HCT116 (cell line): ENCODE results near the gene GEMIN4. TPM values are rescaled to one million over a fixed set of nuclear protein-coding genes. Genes with fewer than 3 reads are reported as not detected.

Experiments used
- ATAC-seq: fragments of 200-7000 bp; cut with Tn5 transposase; 2 replicates; pipeline ENCODE4 v1.9.1; 2020; ENCODE audit warnings: mild to moderate bottlenecking, moderate library complexity
- BruUV-seq: library from RNA; stranded (reverse); fragments of 400-500 nt; replicated peaks from 2 replicates; lab custom pipeline; 2021; lab: Mats Ljungman, UMichigan
- CTCF ChIA-PET: fragments of 300-600 bp; sonication (Branson Sonifier 250); formaldehyde crosslinking; loops from one replicate; lab custom pipeline; 2021; ENCODE audit warnings: antibody characterized with exemption; lab: Charles Lee
- POLR2A ChIA-PET: fragments of 300-600, 350-600 bp; sonication (Branson Sonifier 250); formaldehyde crosslinking; loops from one replicate; lab custom pipeline; 2021; ENCODE audit warnings: antibody characterized with exemption; lab: Charles Lee
- RAD21 ChIA-PET, 2 experiments: fragments of 300-600 bp; sonication (Branson Sonifier 250); formaldehyde crosslinking; loops; one replicate each; lab custom pipeline; 2023; ENCODE audit warnings: low total read pairs in 2 of 2; ENCODE audit not compliant: uncharacterized antibody in 2 of 2, unreplicated experiment in 2 of 2, low non-redundant PET in 1 of 2; lab: Charles Lee
- DNase-seq: peaks from one replicate; pipeline ENCODE4 v3.0.0-alpha.2; 2010; ENCODE audit warnings: low read depth, low spot score
- H2AFZ ChIP-seq: fragments of 200-600 bp; shearing (Covaris generic), sonication (generic); 2 replicates; pipeline ENCODE4 v1.6.1; 2017; ENCODE audit warnings: low read depth, mixed run types, mixed read lengths, antibody characterized with exemption, low read length; ENCODE audit not compliant: poor library complexity, severe bottlenecking
- H3K27ac ChIP-seq: 2 replicates; pipeline ENCODE4 v1.5.1; 2012; ENCODE audit warnings: low read depth, low read length
- H3K27me3 ChIP-seq: fragments of 200-600 bp; sonication (generic); 2 replicates; pipeline ENCODE4 v1.6.1; 2016; ENCODE audit warnings: mixed run types, low read length, mixed read lengths; ENCODE audit not compliant: insufficient read depth
- H3K36me3 ChIP-seq, 2 experiments: fragments of 200-500 bp in 1 of 2; fragments of 200-600 bp in 1 of 2; sonication (Bioruptor generic) in 1 of 2; sonication (generic) in 1 of 2; 2 replicates each; pipeline versions ENCODE4 v1.5.1 to v1.6.1; 2014 to 2016; ENCODE audit warnings: low read length in 2 of 2, inconsistent platforms in 1 of 2, mixed read lengths in 1 of 2, mixed run types in 1 of 2; ENCODE audit not compliant: insufficient read depth in 2 of 2, control insufficient read depth in 1 of 2
- H3K4me1 ChIP-seq, 2 experiments: fragments of 200-600 bp in 1 of 2; sonication (generic) in 1 of 2; 2 replicates each; pipeline versions ENCODE4 v1.5.1 to v1.6.1; 2012 to 2017; ENCODE audit warnings: low read length in 2 of 2, inconsistent platforms in 1 of 2, mild to moderate bottlenecking in 1 of 2, mixed read lengths in 1 of 2, mixed run types in 1 of 2, moderate library complexity in 1 of 2; ENCODE audit not compliant: insufficient read depth in 2 of 2, control insufficient read depth in 1 of 2
- H3K4me2 ChIP-seq: fragments of 200-600 bp; sonication (generic); 2 replicates; pipeline ENCODE4 v1.6.1; 2017; ENCODE audit warnings: mixed run types, low read length, mixed read lengths
- H3K4me3 ChIP-seq, 2 experiments: fragments of 200-600 bp in 1 of 2; sonication (generic) in 1 of 2; replicated peaks in 1 of 2; 2 replicates each; pipeline ENCODE4 v1.5.1; 2011 to 2016; ENCODE audit warnings: low read length in 2 of 2, control low read depth in 1 of 2, low read depth in 1 of 2, mild to moderate bottlenecking in 1 of 2, mixed read lengths in 1 of 2, mixed run types in 1 of 2
- H3K79me2 ChIP-seq: fragments of 200-600 bp; sonication (generic); 2 replicates; pipeline ENCODE4 v1.6.1; 2017; ENCODE audit warnings: mild to moderate bottlenecking, mixed run types, low read length, moderate library complexity, mixed read lengths; ENCODE audit not compliant: insufficient read depth
- H3K9ac ChIP-seq: fragments of 200-600 bp; sonication (generic); 2 replicates; pipeline ENCODE4 v1.6.1; 2016; ENCODE audit warnings: low read length, mixed read lengths
- H3K9me2 ChIP-seq: fragments of 200-600 bp; sonication (generic), shearing (Covaris generic); 2 replicates; pipeline ENCODE4 v1.6.1; 2017; ENCODE audit warnings: mixed run types, mild to moderate bottlenecking, moderate library complexity; ENCODE audit not compliant: insufficient read depth
- H3K9me3 ChIP-seq, 2 experiments: fragments of 200-500 bp in 1 of 2; fragments of 200-600 bp in 1 of 2; sonication (Bioruptor generic) in 1 of 2; sonication (generic) in 1 of 2; 2 replicates each; pipeline ENCODE4 v1.6.1; 2014 to 2017; ENCODE audit warnings: low read length in 2 of 2, mixed read lengths in 2 of 2, inconsistent platforms in 1 of 2, low read depth in 1 of 2, mild to moderate bottlenecking in 1 of 2, mixed run types in 1 of 2, moderate library complexity in 1 of 2; ENCODE audit not compliant: control insufficient read depth in 1 of 2, insufficient read depth in 1 of 2
- H4K20me1 ChIP-seq: fragments of 200-600 bp; sonication (generic), shearing (Covaris generic); 2 replicates; pipeline ENCODE4 v1.6.1; 2017; ENCODE audit warnings: mixed run types, mild to moderate bottlenecking, moderate library complexity; ENCODE audit not compliant: insufficient read depth
- CEBPB ChIP-seq: IDR thresholded peaks from 2 replicates; pipeline ENCODE4 v1.6.1; 2012; ENCODE audit warnings: low read depth
- CTCF ChIP-seq, 3 experiments: fragments of 200-600 bp in 1 of 3; sonication (generic) in 1 of 3; IDR thresholded peaks in 2 of 3; conservative IDR thresholded peaks in 1 of 3; 2 replicates each; pipeline ENCODE4 v1.5.1; 2012 to 2017; ENCODE audit warnings: low read depth in 2 of 3, low read length in 2 of 3, antibody characterized with exemption in 1 of 3, borderline replicate concordance in 1 of 3, control low read depth in 1 of 3, mild to moderate bottlenecking in 1 of 3, mixed read lengths in 1 of 3, mixed run types in 1 of 3, moderate library complexity in 1 of 3; ENCODE audit not compliant: insufficient read depth in 1 of 3
- ELF1 ChIP-seq: IDR thresholded peaks from 2 replicates; pipeline ENCODE4 v1.6.1; 2012; ENCODE audit warnings: low read depth, borderline replicate concordance
- EZH2 ChIP-seq: fragments of 200-600 bp; sonication (generic); IDR thresholded peaks from 2 replicates; pipeline ENCODE4 v1.6.1; 2017; ENCODE audit warnings: antibody characterized with exemption, mixed run types
- EZH2phosphoT487 ChIP-seq: fragments of 200-600 bp; IDR thresholded peaks from 2 replicates; pipeline ENCODE4 v1.6.1; 2018; ENCODE audit warnings: antibody characterized with exemption, borderline replicate concordance
- FOSL1 ChIP-seq: IDR thresholded peaks from 2 replicates; pipeline ENCODE4 v1.6.1; 2012; ENCODE audit warnings: low read depth
- MAX ChIP-seq: IDR thresholded peaks from 2 replicates; pipeline ENCODE4 v1.6.1; 2012
- POLR2A ChIP-seq: IDR thresholded peaks from 2 replicates; pipeline ENCODE4 v1.7.0; 2011; ENCODE audit warnings: borderline replicate concordance; ENCODE audit not compliant: insufficient read depth, insufficient read length; ENCODE audit errors: extremely low read depth
- POLR2AphosphoS5 ChIP-seq: IDR thresholded peaks from 2 replicates; pipeline ENCODE4 v1.6.1; 2011; ENCODE audit warnings: mild to moderate bottlenecking, low read depth, low read length, moderate library complexity
- RAD21 ChIP-seq: IDR thresholded peaks from 2 replicates; pipeline ENCODE4 v1.6.1; 2012; ENCODE audit warnings: low read depth, mild to moderate bottlenecking
- REST ChIP-seq: IDR thresholded peaks from 2 replicates; pipeline ENCODE4 v1.6.1; 2012; ENCODE audit warnings: low read depth
- SP1 ChIP-seq: IDR thresholded peaks from 2 replicates; pipeline ENCODE4 v1.6.1; 2012; ENCODE audit warnings: low read depth
- SRF ChIP-seq: IDR thresholded peaks from 2 replicates; pipeline ENCODE4 v1.6.1; 2012; ENCODE audit warnings: low read depth
- TCF7L2 ChIP-seq: IDR thresholded peaks from 2 replicates; pipeline ENCODE4 v1.7.0; 2011; ENCODE audit warnings: borderline replicate concordance, inconsistent platforms; ENCODE audit not compliant: insufficient read depth, insufficient read length; ENCODE audit errors: extremely low read depth
- ZBTB33 ChIP-seq: IDR thresholded peaks from 2 replicates; pipeline ENCODE4 v1.6.1; 2011; ENCODE audit warnings: mild to moderate bottlenecking, low read length, moderate library complexity; ENCODE audit not compliant: insufficient replicate concordance; ENCODE audit errors: extremely low read depth
- ZFX ChIP-seq: fragments of 450-650 bp; IDR thresholded peaks from 2 replicates; pipeline ENCODE4 v1.6.1; 2017
- intact Hi-C: fragments of 100-400 bp; cut with micrococcal nuclease; formaldehyde crosslinking; loops from 2 replicates; pipeline ENCODE4 v1.10.0; 2022
- total RNA-seq: library from RNA; stranded (reverse); gene quantifications from one replicate; pipeline ENCODE4 v1.2.1, GENCODE V29; 2021; ENCODE audit not compliant: unreplicated experiment

GEMIN4 gene
- total RNA-seq, 1 experiment from 2014 or later, result 53.2 TPM

GRCh38 chr17:795721-796120 lies 43.7 kb upstream of the GEMIN4 start:
- Histone ChIP-seq H3K79me2 (peaks cover 17% of the 10 kb centered on the region), H3K4me3 (no peak overlapping the region), H3K27me3 (no peaks in the 10 kb centered on the region), H3K4me2 (no peak overlapping the region), H3K4me1 (peaks cover 0 to 11% of the 10 kb centered on the region in 2 experiments; a peak in 2 of 4 replicates), H3K9me2 (no peaks in the 10 kb centered on the region), H3K36me3 (peaks cover 0 to 18% of the 10 kb centered on the region in 2 experiments; a peak in 2 of 4 replicates), H3K9ac (no peak overlapping the region), H3K9me3 (no peaks in the 10 kb centered on the region), H4K20me1 (no peaks in the 10 kb centered on the region), H2AFZ (no peak overlapping the region), H3K27ac (no peak overlapping the region)
- DNase-seq, result no peak
- ATAC-seq, result no peak
- ChIA-PET POLR2A (interaction anchor here (0.9 to 1.9 kb wide), 2 partner anchors 184 to 185 kb away, joined by 3 to 9 read pairs; partner anchors contain the start of gene NXN), CTCF (interaction anchor here (1.0 to 4.1 kb wide), 4 partner anchors 185 to 261 kb away, joined by 3 to 87 read pairs (median 10); partner anchors contain the start of genes NXN and TIMM22), RAD21 (interaction anchor here (2.0 to 3.2 kb wide), 2 partner anchors 185 to 186 kb away, joined by 14 to 16 read pairs; partner anchors contain the start of gene NXN (in 1 of the 2))
- intact Hi-C loops, result loop anchor here (1.0 kb wide), 1 partner anchor 201 kb away; no protein-coding TSS in a partner anchor
- no TSS peak for BruUV-seq
- TF ChIP-seq SRF, result no peak
- TF ChIP-seq POLR2A, result no peak
- no peak for TF ChIP-seq RAD21
- TF ChIP-seq CTCF (IDR thresholded peaks at IDR 0.05 in 2 of 3, conservative IDR thresholded peaks at IDR 0.05 in 1 of 3; ENCODE audit: borderline replicate concordance in 1 of 3, insufficient read depth in 1 of 3, low read depth in 2 of 3, low read length in 2 of 3), result no peak
- TF ChIP-seq EZH2phosphoT487, result no peak
- no peak for TF ChIP-seq TCF7L2
- TF ChIP-seq CEBPB, result no peak
- no peak for TF ChIP-seq EZH2
- no peak for TF ChIP-seq ELF1
- no peak for TF ChIP-seq MAX
- no peak for TF ChIP-seq ZFX
- no peak for TF ChIP-seq FOSL1
- TF ChIP-seq REST, result no peak
- TF ChIP-seq POLR2AphosphoS5, result no peak
- TF ChIP-seq SP1, result no peak
- no peak for TF ChIP-seq ZBTB33
